Activated naive CD4-positive, alpha-beta T cell treated with anti-CD3 and anti-CD28 coated beads, Interleukin-2, amount 50 U/mL, for 24 hours (primary cell): ENCODE measurements around the gene FXYD1.

Source experiments
- H3K27ac Mint-ChIP-seq: one replicate; pipeline ENCODE4 v1.8.0; 2021; ENCODE audit warnings: mild to moderate bottlenecking, mixed read lengths
- H3K27me3 Mint-ChIP-seq: one replicate; pipeline ENCODE4 v1.8.0; 2021; ENCODE audit warnings: mixed read lengths
- H3K36me3 Mint-ChIP-seq: one replicate; pipeline ENCODE4 v1.8.0; 2021; ENCODE audit warnings: mixed read lengths
- H3K4me1 Mint-ChIP-seq: one replicate; pipeline ENCODE4 v1.8.0; 2021; ENCODE audit warnings: mixed read lengths
- H3K4me3 Mint-ChIP-seq: one replicate; pipeline ENCODE4 v1.8.0; 2021; ENCODE audit warnings: mild to moderate bottlenecking, mixed read lengths
- H3K9me3 Mint-ChIP-seq: one replicate; pipeline ENCODE4 v1.8.0; 2021; ENCODE audit warnings: mixed read lengths

The FXYD1 gene

GRCh38 chr19:35104361-35104760 lies 34.3 kb upstream of the FXYD1 start:
- H3K4me3 Mint-ChIP-seq = no peak overlapping the region
- H3K36me3 Mint-ChIP-seq = no peaks in the 10 kb centered on the region

GRCh38 chr19:35105047-35105410 lies 33.6 kb upstream of the FXYD1 start:
- Mint-ChIP-seq H3K4me3 (no peak overlapping the region), H3K27me3 (no peaks in the 10 kb centered on the region), H3K4me1 (no peaks in the 10 kb centered on the region), H3K27ac (no peak overlapping the region), H3K9me3 (no peaks in the 10 kb centered on the region), H3K36me3 (no peaks in the 10 kb centered on the region)

More at GRCh38 chr19:35104361-35104760, 34.3 kb upstream of the FXYD1 start:
- Mint-ChIP-seq H3K27me3 (no peaks in the 10 kb centered on the region), H3K4me1 (no peaks in the 10 kb centered on the region), H3K9me3 (no peaks in the 10 kb centered on the region), H3K27ac (no peak overlapping the region)

- Mint-ChIP-seq H3K4me1 (no peaks in the 10 kb centered on the region), H3K27me3 (no peaks in the 10 kb centered on the region), H3K4me3 (no peak overlapping the region), H3K27ac (peak overlapping the region; percentile 80), H3K36me3 (no peaks in the 10 kb centered on the region), H3K9me3 (no peaks in the 10 kb centered on the region)
Measured at GRCh38 chr19:35105411-35106290, 33.0 kb upstream of the FXYD1 start.

- Mint-ChIP-seq H3K4me3 (no peak overlapping the region), H3K36me3 (no peaks in the 10 kb centered on the region), H3K27me3 (no peaks in the 10 kb centered on the region), H3K4me1 (no peaks in the 10 kb centered on the region), H3K27ac (peak overlapping the region; percentile 80), H3K9me3 (no peaks in the 10 kb centered on the region)
Measured at GRCh38 chr19:35106291-35106583, 32.4 kb upstream of the FXYD1 start.

GRCh38 chr19:35106898-35107541 lies 31.6 kb upstream of the FXYD1 start:
- Mint-ChIP-seq H3K27ac (no peak overlapping the region), H3K36me3 (no peaks in the 10 kb centered on the region), H3K27me3 (no peaks in the 10 kb centered on the region), H3K4me1 (no peaks in the 10 kb centered on the region), H3K4me3 (no peak overlapping the region), H3K9me3 (no peaks in the 10 kb centered on the region)

GRCh38 chr19:35107545-35107944 lies 31.1 kb upstream of the FXYD1 start:
- no peaks in the 10 kb centered on the region for H3K9me3 Mint-ChIP-seq
- H3K4me1 Mint-ChIP-seq = no peaks in the 10 kb centered on the region
- no peaks in the 10 kb centered on the region for H3K36me3 Mint-ChIP-seq
- H3K27me3 Mint-ChIP-seq = no peaks in the 10 kb centered on the region
- no peak overlapping the region for H3K27ac Mint-ChIP-seq
- H3K4me3 Mint-ChIP-seq = no peak overlapping the region

GRCh38 chr19:35108730-35109129 lies 29.9 kb upstream of the FXYD1 start:
- Mint-ChIP-seq H3K27me3 (no peaks in the 10 kb centered on the region), H3K4me3 (no peak overlapping the region), H3K4me1 (no peaks in the 10 kb centered on the region), H3K27ac (peak overlapping the region; percentile 30), H3K9me3 (no peaks in the 10 kb centered on the region), H3K36me3 (no peaks in the 10 kb centered on the region)

GRCh38 chr19:35109395-35110112 lies 29.1 kb upstream of the FXYD1 start:
- peaks cover 2% of the 10 kb centered on the region for H3K4me1 Mint-ChIP-seq
- no peaks in the 10 kb centered on the region for H3K9me3 Mint-ChIP-seq
- H3K4me3 Mint-ChIP-seq = no peak overlapping the region
- no peaks in the 10 kb centered on the region for H3K27me3 Mint-ChIP-seq
- H3K36me3 Mint-ChIP-seq = no peaks in the 10 kb centered on the region
- no peak overlapping the region for H3K27ac Mint-ChIP-seq

- H3K36me3 Mint-ChIP-seq = no peaks in the 10 kb centered on the region
- H3K27me3 Mint-ChIP-seq = no peaks in the 10 kb centered on the region
- H3K27ac Mint-ChIP-seq = no peak overlapping the region
- no peak overlapping the region for H3K4me3 Mint-ChIP-seq
- H3K4me1 Mint-ChIP-seq = peaks cover 5% of the 10 kb centered on the region
- no peaks in the 10 kb centered on the region for H3K9me3 Mint-ChIP-seq
Measured at GRCh38 chr19:35110974-35111373, 27.6 kb upstream of the FXYD1 start.

GRCh38 chr19:35112995-35113688 lies 25.5 kb upstream of the FXYD1 start:
- H3K4me1 Mint-ChIP-seq = peaks cover 5% of the 10 kb centered on the region
- no peaks in the 10 kb centered on the region for H3K27me3 Mint-ChIP-seq
- no peaks in the 10 kb centered on the region for H3K9me3 Mint-ChIP-seq
- H3K4me3 Mint-ChIP-seq = no peak overlapping the region
- no peak overlapping the region for H3K27ac Mint-ChIP-seq
- H3K36me3 Mint-ChIP-seq = no peaks in the 10 kb centered on the region

GRCh38 chr19:35114353-35115176 lies 24.1 kb upstream of the FXYD1 start:
- Mint-ChIP-seq H3K27ac (no peak overlapping the region), H3K4me1 (peaks cover 5% of the 10 kb centered on the region), H3K36me3 (no peaks in the 10 kb centered on the region), H3K4me3 (peak overlapping the region; percentile 15), H3K9me3 (no peaks in the 10 kb centered on the region), H3K27me3 (no peaks in the 10 kb centered on the region)

- H3K4me1 Mint-ChIP-seq = peaks cover 5% of the 10 kb centered on the region
- H3K27me3 Mint-ChIP-seq = no peaks in the 10 kb centered on the region
- no peaks in the 10 kb centered on the region for H3K36me3 Mint-ChIP-seq
- H3K4me3 Mint-ChIP-seq = peak within 1 kb of the TSS; percentile 15
- no peaks in the 10 kb centered on the region for H3K9me3 Mint-ChIP-seq
- H3K27ac Mint-ChIP-seq = peak within 1 kb of the TSS; percentile 41
Measured at GRCh38 chr19:35115177-35115951, 23.3 kb upstream of the FXYD1 start, which contains the start of gene FXYD3. Gene FXYD3, plus strand, starts transcription at chr19:35115823. Its CDS starts 3,554 bp downstream, at chr19:35119377.

GRCh38 chr19:35116072-35116801 lies 22.4 kb upstream of the FXYD1 start:
- no peaks in the 10 kb centered on the region for H3K36me3 Mint-ChIP-seq
- H3K4me3 Mint-ChIP-seq = no peak overlapping the region
- no peaks in the 10 kb centered on the region for H3K27me3 Mint-ChIP-seq
- H3K27ac Mint-ChIP-seq = no peak overlapping the region
- peaks cover 5% of the 10 kb centered on the region for H3K4me1 Mint-ChIP-seq
- H3K9me3 Mint-ChIP-seq = no peaks in the 10 kb centered on the region

GRCh38 chr19:35117116-35117515 lies 21.5 kb upstream of the FXYD1 start:
- Mint-ChIP-seq H3K9me3 (no peaks in the 10 kb centered on the region), H3K4me3 (no peak overlapping the region), H3K4me1 (peaks cover 5% of the 10 kb centered on the region), H3K27me3 (no peaks in the 10 kb centered on the region), H3K36me3 (no peaks in the 10 kb centered on the region), H3K27ac (no peak overlapping the region)
